Neural cell (in vitro differentiated cells): Measurements from ENCODE around the gene TSPO.

Experiments used
- CTCF ChIP-seq: fragments of 450-650 bp; IDR thresholded peaks from 2 replicates; pipeline ENCODE4 v1.5.1; 2014; ENCODE audit warnings: antibody characterized with exemption, mild to moderate bottlenecking, moderate library complexity; ENCODE audit not compliant: poor library complexity, severe bottlenecking
- EZH2 ChIP-seq: fragments of 200-600, 300-800 bp; shearing (Covaris generic), sonication (generic); IDR thresholded peaks from 2 replicates; pipeline ENCODE4 v1.6.1; 2014; ENCODE audit warnings: antibody characterized with exemption, low read length, borderline replicate concordance, mild to moderate bottlenecking; ENCODE audit not compliant: insufficient read depth, poor library complexity, severe bottlenecking
- POLR2AphosphoS5 ChIP-seq: IDR thresholded peaks from 2 replicates; pipeline ENCODE4 v1.6.1; 2012
- SMC3 ChIP-seq: fragments of 450-650 bp; conservative IDR thresholded peaks from 2 replicates; pipeline ENCODE4 v1.6.1; 2014; ENCODE audit warnings: antibody characterized with exemption, mild to moderate bottlenecking, moderate library complexity; ENCODE audit not compliant: poor library complexity
- TAF1 ChIP-seq: IDR thresholded peaks from 2 replicates; pipeline ENCODE4 v1.6.1; 2012; ENCODE audit warnings: low read depth
- TF ChIP-seq, protein P1 (sequence below): IDR thresholded peaks from 2 replicates; pipeline ENCODE4 v1.6.1; 2012; ENCODE audit warnings: borderline replicate concordance

DNA sequence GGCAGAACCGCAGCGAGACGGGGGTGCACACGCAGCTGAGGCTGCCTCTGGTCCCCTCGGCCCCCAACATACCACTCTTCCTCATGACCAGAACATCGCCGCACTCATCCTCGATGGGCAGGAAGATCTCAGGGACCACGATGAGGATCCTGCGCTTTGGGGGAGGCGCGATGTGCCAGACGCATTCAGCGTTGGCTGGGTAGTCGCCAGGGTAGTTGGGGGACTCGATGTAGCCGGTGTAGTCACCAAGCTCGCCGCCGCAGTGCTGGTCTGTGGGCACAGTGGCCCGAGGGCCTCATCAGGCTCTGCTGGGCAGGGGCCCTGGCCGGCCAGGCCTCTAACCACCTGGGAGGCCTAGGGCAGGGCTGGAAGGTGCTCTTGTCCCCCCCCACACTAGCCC lies 58.6 kb downstream of the TSPO start:
- TF ChIP-seq CTCF (no peak), POLR2AphosphoS5 (no peak), TAF1 (no peak), EZH2 (no peak), SMC3 (no peak)
- TF ChIP-seq, protein P1, sequence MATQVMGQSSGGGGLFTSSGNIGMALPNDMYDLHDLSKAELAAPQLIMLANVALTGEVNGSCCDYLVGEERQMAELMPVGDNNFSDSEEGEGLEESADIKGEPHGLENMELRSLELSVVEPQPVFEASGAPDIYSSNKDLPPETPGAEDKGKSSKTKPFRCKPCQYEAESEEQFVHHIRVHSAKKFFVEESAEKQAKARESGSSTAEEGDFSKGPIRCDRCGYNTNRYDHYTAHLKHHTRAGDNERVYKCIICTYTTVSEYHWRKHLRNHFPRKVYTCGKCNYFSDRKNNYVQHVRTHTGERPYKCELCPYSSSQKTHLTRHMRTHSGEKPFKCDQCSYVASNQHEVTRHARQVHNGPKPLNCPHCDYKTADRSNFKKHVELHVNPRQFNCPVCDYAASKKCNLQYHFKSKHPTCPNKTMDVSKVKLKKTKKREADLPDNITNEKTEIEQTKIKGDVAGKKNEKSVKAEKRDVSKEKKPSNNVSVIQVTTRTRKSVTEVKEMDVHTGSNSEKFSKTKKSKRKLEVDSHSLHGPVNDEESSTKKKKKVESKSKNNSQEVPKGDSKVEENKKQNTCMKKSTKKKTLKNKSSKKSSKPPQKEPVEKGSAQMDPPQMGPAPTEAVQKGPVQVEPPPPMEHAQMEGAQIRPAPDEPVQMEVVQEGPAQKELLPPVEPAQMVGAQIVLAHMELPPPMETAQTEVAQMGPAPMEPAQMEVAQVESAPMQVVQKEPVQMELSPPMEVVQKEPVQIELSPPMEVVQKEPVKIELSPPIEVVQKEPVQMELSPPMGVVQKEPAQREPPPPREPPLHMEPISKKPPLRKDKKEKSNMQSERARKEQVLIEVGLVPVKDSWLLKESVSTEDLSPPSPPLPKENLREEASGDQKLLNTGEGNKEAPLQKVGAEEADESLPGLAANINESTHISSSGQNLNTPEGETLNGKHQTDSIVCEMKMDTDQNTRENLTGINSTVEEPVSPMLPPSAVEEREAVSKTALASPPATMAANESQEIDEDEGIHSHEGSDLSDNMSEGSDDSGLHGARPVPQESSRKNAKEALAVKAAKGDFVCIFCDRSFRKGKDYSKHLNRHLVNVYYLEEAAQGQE, result no peak
